ENCODE data around the gene DCAF17.
"Not testable (repeated sequence)": the region's sequence is repeated elsewhere in the genome, so short reads cannot be mapped to it uniquely, and the experiment has no call there.

Gene DCAF17

DNA sequence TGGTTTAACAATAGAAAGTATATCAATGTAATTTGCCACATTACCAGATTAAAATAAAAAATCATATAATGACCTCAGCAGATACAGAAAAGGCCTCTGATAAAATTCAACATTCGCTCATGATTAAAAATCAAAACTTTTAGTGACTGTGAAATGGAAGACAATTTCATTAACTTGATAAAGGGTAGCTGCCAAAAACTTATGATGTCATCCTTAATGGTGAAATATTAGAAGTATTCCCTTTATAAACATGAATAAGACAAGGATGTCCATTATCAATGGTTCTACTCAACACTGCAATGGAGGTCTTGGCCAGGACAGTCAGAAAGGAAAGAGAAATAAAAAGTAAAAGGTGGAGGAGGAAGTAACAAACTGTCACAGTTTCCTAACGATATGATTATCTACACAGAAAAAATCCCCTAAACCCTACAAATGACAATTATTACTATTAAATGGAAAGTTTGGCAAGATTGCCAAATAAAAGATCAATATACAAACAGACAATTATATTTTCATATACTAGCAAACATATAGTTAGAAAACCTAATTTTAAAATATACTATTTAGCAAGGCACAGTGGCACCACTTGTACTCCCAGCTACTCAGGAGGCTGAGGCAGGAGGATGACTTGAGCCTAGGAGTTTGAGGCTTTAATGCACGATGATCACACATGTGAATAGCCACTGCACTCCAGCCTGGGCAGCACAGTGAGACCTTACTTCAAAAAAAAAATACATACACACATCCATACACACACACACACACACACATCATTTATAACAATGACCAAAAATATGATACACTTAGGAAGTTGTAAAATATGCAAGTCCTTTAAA is 13.1 kb upstream of the DCAF17 start:
- Mint-ChIP-seq H3K27me3 (no peaks in the 10 kb centered on the region), H3K4me1 (ENCODE audit: low read depth) (peaks cover 20% of the 10 kb centered on the region), H3K36me3 (peaks cover 14% of the 10 kb centered on the region), H3K4me3 (peak overlapping the region; percentile 9), H3K27ac (peak overlapping the region; percentile 6), H3K9me3 (ENCODE audit: low read depth) (peaks cover 3% of the 10 kb centered on the region)

DNA sequence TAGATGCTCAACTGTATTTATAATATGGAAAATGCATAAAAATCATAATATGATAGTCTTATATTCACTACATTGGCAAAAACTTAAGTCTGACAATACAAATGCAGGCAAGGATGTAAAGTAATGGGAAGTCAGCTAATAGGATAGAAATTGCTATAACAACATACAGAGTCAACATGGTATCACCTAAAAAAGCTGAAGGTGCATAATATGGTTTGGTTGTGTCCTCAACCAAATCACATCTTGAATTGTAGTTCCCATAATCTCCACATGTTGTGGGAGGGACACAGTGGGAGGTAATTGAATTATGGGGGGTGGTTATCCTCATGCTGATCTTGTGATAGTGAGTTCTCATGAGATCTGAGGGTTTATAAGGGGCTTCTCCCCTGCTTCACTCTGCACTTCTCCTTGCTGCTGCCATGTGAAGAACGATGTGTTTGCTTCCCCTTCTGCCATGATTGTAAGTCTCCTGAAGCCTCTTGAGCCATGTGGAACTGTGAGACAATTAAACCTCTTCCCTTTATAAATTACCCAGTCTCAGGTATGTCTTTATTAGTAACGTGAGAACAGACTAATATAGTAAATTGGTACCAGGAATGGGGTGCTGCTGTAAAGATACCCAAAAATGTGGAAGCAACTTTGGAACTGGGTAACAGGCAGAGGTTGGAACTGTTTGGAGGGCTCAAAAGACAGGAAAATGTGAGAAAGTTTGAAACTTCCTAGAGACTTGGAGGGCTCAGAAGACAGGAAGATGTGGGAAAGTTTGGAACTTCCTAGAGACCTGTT is 11.1 kb upstream of the DCAF17 start:
- not testable (repeated sequence) for H3K27me3 Mint-ChIP-seq; H3K4me3 Mint-ChIP-seq; H3K27ac Mint-ChIP-seq; H3K9me3 Mint-ChIP-seq (ENCODE audit: low read depth)
- Mint-ChIP-seq H3K4me1 (ENCODE audit: low read depth) (peaks cover 16% of the 10 kb centered on the region), H3K36me3 (peaks cover 20% of the 10 kb centered on the region)

DNA sequence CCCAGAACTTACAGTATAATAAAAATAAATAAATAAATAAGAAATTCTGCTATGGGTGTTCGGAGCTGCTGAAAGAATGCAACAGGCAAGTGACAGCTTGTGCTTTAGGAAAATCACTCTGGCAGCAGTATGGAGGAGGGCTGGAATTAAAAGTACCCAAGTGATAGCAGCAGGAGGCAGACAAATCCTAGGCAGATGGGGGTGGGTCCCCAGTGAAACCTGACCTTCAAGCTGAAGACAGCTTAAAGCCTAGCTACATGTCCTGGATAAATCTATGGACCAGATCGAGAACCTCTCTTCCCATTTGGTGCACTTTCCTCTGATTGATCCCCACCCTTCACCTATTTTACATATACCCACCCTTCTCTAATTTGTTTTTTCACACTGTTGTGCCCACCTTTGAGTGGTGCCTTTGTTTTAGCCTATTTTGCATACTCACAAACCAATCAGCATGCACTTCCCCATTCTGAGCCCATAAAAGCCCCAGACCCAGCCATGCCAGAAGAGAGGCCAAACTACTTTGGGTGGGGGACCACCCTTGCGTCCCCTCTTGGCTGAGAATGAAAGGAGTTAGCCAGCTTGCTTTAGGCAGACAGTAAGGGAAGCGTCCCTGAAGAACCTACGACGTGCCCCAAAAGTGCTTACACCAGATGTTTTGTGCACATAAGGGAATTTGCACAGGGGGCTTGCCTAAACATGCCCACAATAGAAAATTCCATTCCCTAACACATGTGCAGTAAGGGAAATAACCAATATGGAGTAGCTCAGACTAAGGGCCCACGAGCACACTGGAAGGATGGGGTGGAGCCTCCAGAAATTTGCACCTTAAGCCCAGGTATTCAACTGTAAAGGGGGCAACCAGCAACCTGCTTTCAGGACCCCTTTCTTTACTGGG is 3.3 kb upstream of the DCAF17 start:
- Mint-ChIP-seq H3K36me3 (peaks cover 11% of the 10 kb centered on the region), H3K27me3 (no peaks in the 10 kb centered on the region), H3K27ac (no peak overlapping the region), H3K9me3 (ENCODE audit: low read depth) (no peaks in the 10 kb centered on the region), H3K4me1 (ENCODE audit: low read depth) (peaks cover 31% of the 10 kb centered on the region), H3K4me3 (no peak overlapping the region)

DNA sequence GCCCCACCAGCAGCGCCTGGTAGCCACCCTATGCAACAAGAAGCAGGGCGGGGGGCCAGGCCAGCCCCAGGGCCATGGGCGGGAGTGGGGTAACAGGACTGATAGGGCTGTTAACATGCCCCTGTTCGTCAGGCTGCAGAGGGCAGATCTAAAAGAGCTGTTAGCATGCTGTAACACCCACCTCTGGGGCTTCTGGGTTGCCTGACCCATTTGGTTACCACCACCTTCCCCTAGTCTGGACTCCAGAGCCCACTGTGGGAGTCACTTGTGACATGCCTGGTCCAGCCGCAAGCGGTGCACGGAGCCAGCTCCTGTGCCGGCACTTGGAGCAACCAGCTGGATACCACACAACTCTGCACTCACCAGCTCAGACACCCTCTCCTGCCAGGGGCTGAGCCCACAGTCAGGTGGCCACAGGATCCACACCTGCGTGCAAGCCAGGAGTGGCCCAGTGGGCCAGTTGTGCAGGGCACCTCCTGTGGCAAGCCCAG is 2.3 kb upstream of the DCAF17 start:
- H3K36me3 Mint-ChIP-seq: peaks cover 17% of the 10 kb centered on the region
- peak overlapping the region; percentile 98 for H3K4me3 Mint-ChIP-seq
- H3K4me1 Mint-ChIP-seq (ENCODE audit: low read depth): peaks cover 39% of the 10 kb centered on the region
- peak overlapping the region; percentile 99 for H3K27ac Mint-ChIP-seq
- no peaks in the 10 kb centered on the region for H3K27me3 Mint-ChIP-seq
- H3K9me3 Mint-ChIP-seq (ENCODE audit: low read depth): no peaks in the 10 kb centered on the region

DNA sequence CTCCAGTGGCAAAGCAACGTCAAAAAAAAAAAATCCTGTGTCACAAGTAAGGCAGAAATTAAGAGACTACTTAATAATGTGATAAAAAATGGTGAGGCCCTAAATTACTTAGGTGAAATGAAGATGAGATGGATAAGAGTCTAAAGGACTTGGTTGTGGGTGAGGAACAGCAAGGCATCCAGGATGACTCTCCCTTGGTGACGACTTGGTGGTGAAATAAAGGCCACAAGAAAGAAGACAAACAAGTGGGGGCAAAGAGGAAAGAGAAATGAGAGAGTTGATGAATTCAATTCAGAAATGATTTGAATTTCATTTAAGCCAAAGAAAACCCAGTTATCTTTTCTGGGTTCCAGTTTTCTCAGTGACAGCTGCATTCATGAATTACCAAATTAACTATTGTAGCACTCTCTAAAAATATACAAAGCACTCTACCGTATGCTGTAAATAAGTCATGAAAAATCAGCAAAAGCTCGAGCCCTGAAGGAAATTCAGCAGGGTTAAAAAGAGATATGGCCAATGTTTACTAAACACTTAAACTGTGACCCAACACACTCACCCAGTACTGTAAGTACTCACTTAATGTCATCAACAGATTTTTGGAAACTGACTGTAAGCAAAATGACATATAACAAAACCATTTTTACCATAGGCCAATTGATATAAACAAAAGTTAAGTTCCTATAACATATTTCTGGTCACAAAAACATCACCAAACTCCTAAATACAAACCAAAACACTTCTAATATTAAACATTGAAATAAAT is 1.6 kb upstream of the DCAF17 start:
- peak overlapping the region; percentile 98 for H3K4me3 Mint-ChIP-seq
- peak overlapping the region; percentile 99 for H3K27ac Mint-ChIP-seq
- peaks cover 16% of the 10 kb centered on the region for H3K36me3 Mint-ChIP-seq
- peaks cover 41% of the 10 kb centered on the region for H3K4me1 Mint-ChIP-seq (ENCODE audit: low read depth)
- no peaks in the 10 kb centered on the region for H3K9me3 Mint-ChIP-seq (ENCODE audit: low read depth)
- no peaks in the 10 kb centered on the region for H3K27me3 Mint-ChIP-seq

- H3K27me3 Mint-ChIP-seq: no peaks in the 10 kb centered on the region
- no peaks in the 10 kb centered on the region for H3K9me3 Mint-ChIP-seq (ENCODE audit: low read depth)
- peaks cover 47% of the 10 kb centered on the region for H3K4me1 Mint-ChIP-seq (ENCODE audit: low read depth)
- H3K36me3 Mint-ChIP-seq: peaks cover 22% of the 10 kb centered on the region
- H3K27ac Mint-ChIP-seq: peak overlapping the region; percentile 99
- peak overlapping the region; percentile 98 for H3K4me3 Mint-ChIP-seq
Measured at GRCh38 chr2:171432969-171433762, 860 bp upstream of the DCAF17 start.

DNA sequence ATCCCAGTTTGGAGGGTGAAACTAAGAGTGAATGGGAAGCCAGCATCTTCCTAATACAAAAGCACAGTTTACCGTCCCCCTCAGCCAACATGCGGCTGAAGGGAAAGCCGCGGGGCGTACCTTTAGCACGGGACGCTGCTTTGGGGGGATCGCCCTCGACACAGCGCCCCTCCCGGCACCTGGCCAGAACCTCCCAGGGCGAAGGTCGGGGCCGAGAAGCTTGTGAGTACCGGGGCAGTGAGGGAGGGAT is 338 bp upstream of the DCAF17 start, which contains the start of gene METTL8:
Gene METTL8 (minus strand): TSS at position 228 of the 250 bp plus-strand sequence. CDS start 41,805 bp downstream, outside the sequence.
- no peaks in the 10 kb centered on the region for H3K27me3 Mint-ChIP-seq
- H3K4me1 Mint-ChIP-seq (ENCODE audit: low read depth): peaks cover 52% of the 10 kb centered on the region
- H3K4me3 Mint-ChIP-seq: peak within 1 kb of the TSS; percentile 98
- peak within 1 kb of the TSS; percentile 99 for H3K27ac Mint-ChIP-seq
- no peaks in the 10 kb centered on the region for H3K9me3 Mint-ChIP-seq (ENCODE audit: low read depth)
- H3K36me3 Mint-ChIP-seq: peaks cover 23% of the 10 kb centered on the region

DNA sequence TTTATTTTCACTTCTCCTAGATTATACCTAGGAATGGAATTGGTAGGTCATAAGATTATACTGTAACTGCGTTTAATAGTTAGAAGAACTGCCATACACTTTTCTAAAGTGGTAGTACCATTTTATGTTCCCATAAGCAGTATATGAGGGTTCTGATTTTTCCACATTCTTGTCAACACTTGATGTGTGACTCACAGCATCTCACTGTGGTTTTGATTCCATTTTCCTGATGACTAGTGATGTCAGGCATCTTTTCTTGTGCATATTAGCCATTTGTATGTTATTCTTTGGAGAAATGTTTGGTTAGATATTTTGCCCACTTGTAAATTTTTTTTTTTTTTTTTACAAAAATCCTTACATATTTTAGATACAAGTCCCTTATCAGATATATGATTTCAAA is 2.3 kb downstream of the DCAF17 start:
- Mint-ChIP-seq H3K27me3 (no peaks in the 10 kb centered on the region), H3K4me1 (ENCODE audit: low read depth) (peaks cover 57% of the 10 kb centered on the region), H3K27ac (no peak overlapping the region), H3K9me3 (ENCODE audit: low read depth) (no peaks in the 10 kb centered on the region), H3K36me3 (peaks cover 26% of the 10 kb centered on the region), H3K4me3 (peak overlapping the region; percentile 93)

DNA sequence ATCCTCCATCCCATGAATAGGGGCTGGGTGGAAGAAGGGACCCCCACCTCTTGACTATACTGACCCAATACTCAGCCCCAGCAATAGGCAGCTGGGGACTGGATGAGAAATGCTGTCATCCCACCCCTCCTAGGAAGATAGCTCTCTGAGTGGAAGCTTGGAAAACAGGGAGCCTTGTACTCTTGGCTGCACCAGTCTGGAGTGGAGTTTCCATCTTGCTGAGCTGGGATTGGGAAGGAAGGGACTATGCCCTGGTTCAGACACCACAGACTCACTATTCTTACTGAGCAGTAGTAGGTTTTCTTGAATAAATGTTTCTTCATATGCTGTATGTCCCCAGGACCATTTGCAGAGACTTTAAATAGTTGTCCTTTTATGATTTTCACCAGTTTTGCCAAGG is 7.4 kb downstream of the DCAF17 start:
- Mint-ChIP-seq H3K27ac (no peak overlapping the region), H3K36me3 (peaks cover 19% of the 10 kb centered on the region), H3K4me1 (ENCODE audit: low read depth) (peaks cover 20% of the 10 kb centered on the region), H3K4me3 (no peak overlapping the region), H3K27me3 (no peaks in the 10 kb centered on the region), H3K9me3 (ENCODE audit: low read depth) (no peaks in the 10 kb centered on the region)

DNA sequence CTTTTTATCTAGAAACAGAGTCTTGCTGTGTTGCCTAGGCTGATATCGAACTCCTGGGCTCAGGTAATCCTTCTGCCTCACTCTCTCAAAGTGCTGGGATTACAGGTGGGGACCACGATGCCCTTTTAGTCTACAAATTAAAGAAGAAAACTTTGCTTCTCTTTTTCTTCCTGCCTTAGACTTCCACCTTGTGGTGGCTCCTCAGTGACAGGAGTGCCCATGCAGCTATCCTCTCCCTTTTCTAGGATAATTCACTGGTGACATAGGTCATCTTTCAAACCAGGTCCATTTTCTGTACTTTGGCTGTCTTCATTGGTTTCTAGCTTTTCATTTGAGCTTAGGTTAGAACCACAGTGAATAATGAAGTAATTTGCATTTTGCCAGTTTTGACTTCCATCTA is 13.6 kb downstream of the DCAF17 start:
- H3K36me3 Mint-ChIP-seq: peaks cover 12% of the 10 kb centered on the region
- H3K27ac Mint-ChIP-seq: no peak overlapping the region
- H3K4me1 Mint-ChIP-seq (ENCODE audit: low read depth): peaks cover 2% of the 10 kb centered on the region
- no peak overlapping the region for H3K4me3 Mint-ChIP-seq
- H3K27me3 Mint-ChIP-seq: no peaks in the 10 kb centered on the region
- no peaks in the 10 kb centered on the region for H3K9me3 Mint-ChIP-seq (ENCODE audit: low read depth)

- H3K4me1 Mint-ChIP-seq (ENCODE audit: low read depth): peaks cover 9% of the 10 kb centered on the region
- no peak overlapping the region for H3K27ac Mint-ChIP-seq
- no peaks in the 10 kb centered on the region for H3K27me3 Mint-ChIP-seq
- H3K4me3 Mint-ChIP-seq: no peak overlapping the region
- H3K36me3 Mint-ChIP-seq: peaks cover 18% of the 10 kb centered on the region
- H3K9me3 Mint-ChIP-seq (ENCODE audit: low read depth): no peaks in the 10 kb centered on the region
Measured at GRCh38 chr2:171451074-171451473, 17.0 kb downstream of the DCAF17 start.

DNA sequence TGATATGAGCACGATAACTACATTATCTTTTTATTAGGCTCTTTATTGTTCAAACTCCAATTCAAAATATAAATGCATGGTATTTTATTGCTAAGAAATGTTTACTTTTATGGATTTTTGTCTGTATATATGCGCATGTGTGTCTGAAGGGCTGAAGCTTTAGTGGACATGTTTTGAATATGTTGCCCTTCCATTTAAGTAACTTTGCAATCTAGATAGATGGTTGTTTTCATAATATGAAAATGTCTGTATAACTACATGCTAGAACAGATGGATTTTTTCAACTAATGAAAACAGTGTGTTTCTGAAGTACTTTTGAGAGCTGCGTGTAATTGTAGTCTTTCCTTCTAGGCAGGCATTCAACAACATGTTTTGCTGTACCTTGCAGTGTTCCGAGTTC is 18.7 kb downstream of the DCAF17 start:
- Mint-ChIP-seq H3K27ac (no peak overlapping the region), H3K9me3 (ENCODE audit: low read depth) (no peaks in the 10 kb centered on the region), H3K4me1 (ENCODE audit: low read depth) (peaks cover 8% of the 10 kb centered on the region), H3K4me3 (no peak overlapping the region), H3K27me3 (no peaks in the 10 kb centered on the region), H3K36me3 (peaks cover 23% of the 10 kb centered on the region)

- no peaks in the 10 kb centered on the region for H3K9me3 Mint-ChIP-seq (ENCODE audit: low read depth)
- peaks cover 25% of the 10 kb centered on the region for H3K36me3 Mint-ChIP-seq
- H3K27me3 Mint-ChIP-seq: no peaks in the 10 kb centered on the region
- H3K4me1 Mint-ChIP-seq (ENCODE audit: low read depth): peaks cover 7% of the 10 kb centered on the region
- no peak overlapping the region for H3K4me3 Mint-ChIP-seq
- no peak overlapping the region for H3K27ac Mint-ChIP-seq
Measured at GRCh38 chr2:171459498-171459897, 25.5 kb downstream of the DCAF17 start.
